Type B pancreatic cell (in vitro differentiated cells): ENCODE results near the gene ABCC12. TPM values are rescaled to one million over a fixed set of nuclear protein-coding genes. Genes with fewer than 3 reads are reported as not detected.
"Not testable (repeated sequence)": the region's sequence is repeated elsewhere in the genome, so short reads cannot be mapped to it uniquely, and the experiment has no call there.

Experiments
- DNase-seq: peaks from one replicate; pipeline ENCODE4 v3.0.0; 2021; ENCODE audit warnings: mixed read lengths; ENCODE audit not compliant: unreplicated experiment; ENCODE audit errors: extremely low spot score
- H3K27ac Mint-ChIP-seq: 2 replicates; pipeline ENCODE4 v1.8.0; 2021; ENCODE audit warnings: mild to moderate bottlenecking, mixed read lengths
- H3K27me3 Mint-ChIP-seq: 2 replicates; pipeline ENCODE4 v1.8.0; 2021; ENCODE audit warnings: mixed read lengths
- H3K36me3 Mint-ChIP-seq: 2 replicates; pipeline ENCODE4 v1.8.0; 2021; ENCODE audit warnings: mixed read lengths
- H3K4me1 Mint-ChIP-seq: one replicate; pipeline ENCODE4 v1.8.0; 2021; ENCODE audit warnings: mixed read lengths; ENCODE audit not compliant: unreplicated experiment
- H3K4me3 Mint-ChIP-seq: 2 replicates; pipeline ENCODE4 v1.8.0; 2021; ENCODE audit warnings: mild to moderate bottlenecking, mixed read lengths
- H3K9me3 Mint-ChIP-seq: 2 replicates; pipeline ENCODE4 v1.8.0; 2021; ENCODE audit warnings: mixed read lengths
- total RNA-seq: library from RNA; stranded (reverse); gene quantifications from 2 replicates; pipeline ENCODE4 v1.2.1, GENCODE V29; 2021; ENCODE audit warnings: low replicate concordance
- TF ChIP-seq, protein P1 (sequence below): fragments of 200-600 bp; sonication (generic); conservative IDR thresholded peaks from 2 replicates; pipeline ENCODE4 v1.5.0; 2021; ENCODE audit warnings: antibody characterized with exemption, mild to moderate bottlenecking

Gene ABCC12
- total RNA-seq, 1 donor from 2014 or later = 0.10 TPM

- Mint-ChIP-seq H3K27ac (no peak overlapping the region), H3K4me3 (no peak overlapping the region), H3K27me3 (peaks cover 5% of the 10 kb centered on the region), H3K36me3 (no peaks in the 10 kb centered on the region), H3K4me1 (no peaks in the 10 kb centered on the region), H3K9me3 (no peaks in the 10 kb centered on the region)
- no peak for DNase-seq
- TF ChIP-seq, protein P1, sequence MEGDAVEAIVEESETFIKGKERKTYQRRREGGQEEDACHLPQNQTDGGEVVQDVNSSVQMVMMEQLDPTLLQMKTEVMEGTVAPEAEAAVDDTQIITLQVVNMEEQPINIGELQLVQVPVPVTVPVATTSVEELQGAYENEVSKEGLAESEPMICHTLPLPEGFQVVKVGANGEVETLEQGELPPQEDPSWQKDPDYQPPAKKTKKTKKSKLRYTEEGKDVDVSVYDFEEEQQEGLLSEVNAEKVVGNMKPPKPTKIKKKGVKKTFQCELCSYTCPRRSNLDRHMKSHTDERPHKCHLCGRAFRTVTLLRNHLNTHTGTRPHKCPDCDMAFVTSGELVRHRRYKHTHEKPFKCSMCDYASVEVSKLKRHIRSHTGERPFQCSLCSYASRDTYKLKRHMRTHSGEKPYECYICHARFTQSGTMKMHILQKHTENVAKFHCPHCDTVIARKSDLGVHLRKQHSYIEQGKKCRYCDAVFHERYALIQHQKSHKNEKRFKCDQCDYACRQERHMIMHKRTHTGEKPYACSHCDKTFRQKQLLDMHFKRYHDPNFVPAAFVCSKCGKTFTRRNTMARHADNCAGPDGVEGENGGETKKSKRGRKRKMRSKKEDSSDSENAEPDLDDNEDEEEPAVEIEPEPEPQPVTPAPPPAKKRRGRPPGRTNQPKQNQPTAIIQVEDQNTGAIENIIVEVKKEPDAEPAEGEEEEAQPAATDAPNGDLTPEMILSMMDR = no peak
Measured at GRCh38 chr16:48182979-48183537, 27.3 kb upstream of the ABCC12 start.

DNA sequence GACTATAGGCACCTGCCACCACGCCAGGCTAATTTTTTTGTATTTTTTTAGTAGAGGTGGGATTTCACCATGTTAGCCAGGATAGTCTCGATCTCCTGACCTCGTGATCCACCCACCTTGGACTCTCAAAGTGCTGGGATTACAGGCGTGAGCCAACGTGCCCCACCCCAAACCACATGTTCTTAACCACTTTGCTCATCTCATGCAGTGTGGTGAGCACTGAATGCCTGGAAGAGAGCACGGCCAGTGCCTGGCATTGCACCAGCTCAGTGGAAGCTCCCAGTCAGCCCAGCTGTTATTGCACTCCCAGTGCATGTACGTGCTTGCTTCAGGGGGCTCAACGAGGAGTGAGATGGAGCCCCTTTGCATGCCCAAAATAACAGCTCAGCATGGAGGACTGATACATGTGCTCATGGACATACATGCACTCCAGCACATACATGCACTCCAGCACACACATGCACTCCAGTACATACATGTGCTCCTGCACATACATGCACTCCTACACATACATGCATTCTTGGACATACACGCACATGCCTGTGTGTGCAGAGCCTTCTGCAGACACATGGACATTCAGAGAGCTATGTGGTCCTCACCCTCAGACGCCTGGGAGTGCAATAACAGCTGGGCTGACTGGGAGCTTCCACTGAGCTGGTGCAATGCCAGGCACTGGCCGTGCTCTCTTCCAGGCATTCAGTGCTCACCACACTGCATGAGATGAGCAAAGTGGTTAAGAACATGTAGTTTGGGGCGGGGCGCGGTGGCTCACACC lies 26.1 kb upstream of the ABCC12 start:
- not testable (repeated sequence) for H3K36me3 Mint-ChIP-seq, H3K9me3 Mint-ChIP-seq, DNase-seq, H3K27me3 Mint-ChIP-seq, H3K4me1 Mint-ChIP-seq, H3K4me3 Mint-ChIP-seq, H3K27ac Mint-ChIP-seq

GRCh38 chr16:48180868-48181480 lies 25.2 kb upstream of the ABCC12 start:
- H3K27me3 Mint-ChIP-seq = peaks cover 7% of the 10 kb centered on the region
- no peak overlapping the region for H3K4me3 Mint-ChIP-seq
- no peaks in the 10 kb centered on the region for H3K36me3 Mint-ChIP-seq
- DNase-seq = no peak
- TF ChIP-seq, protein P1 = no peak
- no peak overlapping the region for H3K27ac Mint-ChIP-seq
- no peaks in the 10 kb centered on the region for H3K9me3 Mint-ChIP-seq
- no peaks in the 10 kb centered on the region for H3K4me1 Mint-ChIP-seq

DNA sequence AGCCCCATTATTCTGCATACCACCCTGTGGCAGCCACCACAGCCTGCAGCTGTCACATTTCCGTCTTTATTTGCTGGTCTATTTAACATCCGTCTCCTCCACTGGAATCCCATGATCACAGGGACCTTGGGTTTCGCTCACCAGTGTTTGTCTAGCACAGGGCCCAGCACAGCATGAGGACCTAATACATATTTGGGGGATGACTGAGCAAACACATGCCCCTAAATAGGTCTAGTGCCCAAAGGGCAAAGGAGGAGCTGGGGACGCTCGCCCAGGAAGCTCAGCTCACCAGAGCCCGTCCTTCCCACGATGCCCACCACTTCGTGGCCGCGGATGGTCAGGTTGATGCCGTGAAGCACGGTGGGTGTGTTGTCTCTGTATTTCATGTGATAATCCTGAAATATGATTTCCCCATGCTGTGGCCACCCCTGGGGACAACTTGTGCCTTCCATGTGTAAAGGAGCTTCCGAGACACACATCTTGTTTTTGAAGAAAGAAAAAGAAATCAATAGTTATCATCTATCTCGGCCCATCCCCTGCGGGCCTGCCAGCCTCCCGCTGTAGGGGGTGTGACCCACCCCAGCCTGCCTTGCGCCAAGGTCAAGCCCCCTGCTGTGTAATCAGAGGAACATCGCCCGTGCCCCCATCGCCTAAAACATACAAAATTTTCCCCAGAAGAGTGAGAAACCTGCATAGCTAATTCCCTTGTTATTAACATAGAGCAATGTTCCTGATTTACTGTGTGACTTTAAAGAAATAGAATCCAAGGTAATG lies 21.0 kb upstream of the ABCC12 start:
- TF ChIP-seq, protein P1 = no peak
- Mint-ChIP-seq H3K4me3 (no peak overlapping the region), H3K4me1 (peaks cover 7% of the 10 kb centered on the region), H3K36me3 (no peaks in the 10 kb centered on the region), H3K27ac (no peak overlapping the region), H3K9me3 (no peaks in the 10 kb centered on the region), H3K27me3 (peaks cover 3% of the 10 kb centered on the region)
- no peak for DNase-seq

DNA sequence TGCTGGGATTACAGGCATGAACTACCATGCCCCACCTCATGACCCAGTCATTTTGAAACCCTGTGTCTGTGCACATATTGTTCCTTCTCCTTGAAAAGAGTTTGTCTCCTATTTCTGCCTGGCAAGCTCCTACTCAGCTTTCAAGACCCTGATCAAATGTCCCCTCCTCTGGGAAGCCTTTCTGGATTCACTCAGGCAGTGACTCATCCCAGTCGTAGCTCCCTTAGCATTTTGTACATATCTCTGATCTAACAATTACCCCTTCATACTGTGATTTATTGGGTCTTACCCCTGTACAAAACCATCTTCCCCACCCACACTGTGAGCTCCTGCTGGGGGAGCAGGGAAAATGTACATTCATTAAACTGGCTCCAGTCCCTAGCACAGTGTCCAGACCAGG lies 18.1 kb upstream of the ABCC12 start:
- Mint-ChIP-seq H3K27ac (no peak overlapping the region), H3K36me3 (no peaks in the 10 kb centered on the region), H3K27me3 (peaks cover 3% of the 10 kb centered on the region), H3K9me3 (no peaks in the 10 kb centered on the region), H3K4me1 (peaks cover 7% of the 10 kb centered on the region), H3K4me3 (no peak overlapping the region)
- TF ChIP-seq, protein P1 = no peak
- DNase-seq = no peak
